HepG2 (cell line): ENCODE results near the gene ZNF25. TPM values are rescaled to one million over a fixed set of nuclear protein-coding genes. Genes with fewer than 3 reads are reported as not detected.
A peak's percentile ranks its signal among the peaks of the same experiment; 100 is the strongest.

Source experiments
- AKNA ChIP-seq: sonication (generic); formaldehyde crosslinking; IDR thresholded peaks from 2 replicates; pipeline ENCODE4 v1.4.0; 2020; ENCODE audit warnings: missing genetic modification reagents, borderline replicate concordance
- BATF2 ChIP-seq: sonication (generic); formaldehyde crosslinking; IDR thresholded peaks from 2 replicates; pipeline ENCODE4 v1.8.0; 2022; ENCODE audit warnings: mild to moderate bottlenecking, missing genetic modification reagents, moderate library complexity
- ELF4 ChIP-seq: sonication (generic); formaldehyde crosslinking; IDR thresholded peaks from 2 replicates; pipeline ENCODE4 v1.5.0; 2020; ENCODE audit warnings: missing genetic modification reagents, mild to moderate bottlenecking, moderate library complexity, borderline replicate concordance
- MAX ChIP-seq: IDR thresholded peaks from 2 replicates; pipeline ENCODE4 v1.6.1; 2012; ENCODE audit warnings: inconsistent platforms
- MAZ ChIP-seq, 2 experiments: sonication (generic) in 1 of 2; formaldehyde crosslinking in 1 of 2; IDR thresholded peaks; 2 replicates each; pipeline versions ENCODE4 v1.5.0 to v1.6.1; 2012 to 2020; ENCODE audit warnings: low read depth in 2 of 2, mild to moderate bottlenecking in 2 of 2, borderline replicate concordance in 1 of 2, improper control_type of control experiment in 1 of 2, low read length in 1 of 2, missing genetic modification reagents in 1 of 2, moderate library complexity in 1 of 2
- PAF1 ChIP-seq: IDR thresholded peaks from 2 replicates; pipeline ENCODE4 v1.6.1; 2016; ENCODE audit warnings: missing genetic modification reagents, missing compliant biosample characterization
- PLRG1 ChIP-seq: fragments of 450-650 bp; conservative IDR thresholded peaks from 2 replicates; pipeline ENCODE4 v1.6.1; 2016
- ZBTB21 ChIP-seq: sonication (generic); formaldehyde crosslinking; IDR thresholded peaks from 2 replicates; pipeline ENCODE4 v1.4.0; 2020; ENCODE audit warnings: missing genetic modification reagents
- ZFP62 ChIP-seq: sonication (generic); formaldehyde crosslinking; IDR thresholded peaks from 2 replicates; pipeline ENCODE4 v1.4.0; 2020; ENCODE audit warnings: missing genetic modification reagents
- ZNF224 ChIP-seq: sonication (generic); formaldehyde crosslinking; IDR thresholded peaks from 2 replicates; pipeline ENCODE4 v1.5.0; 2020; ENCODE audit warnings: mild to moderate bottlenecking, missing genetic modification reagents
- ZNF446 ChIP-seq: sonication (generic); formaldehyde crosslinking; IDR thresholded peaks from 2 replicates; pipeline ENCODE4 v1.5.0; 2020; ENCODE audit warnings: mild to moderate bottlenecking, missing genetic modification reagents
- ZNF460 ChIP-seq: sonication (generic); formaldehyde crosslinking; IDR thresholded peaks from 2 replicates; pipeline ENCODE4 v1.5.1; 2020; ENCODE audit warnings: missing genetic modification reagents, mild to moderate bottlenecking, borderline replicate concordance
- ZNF549 ChIP-seq: sonication (generic); formaldehyde crosslinking; IDR thresholded peaks from 2 replicates; pipeline ENCODE4 v1.5.0; 2020; ENCODE audit warnings: missing genetic modification reagents
- ZNF687 ChIP-seq: sonication (generic); formaldehyde crosslinking; IDR thresholded peaks from 2 replicates; pipeline ENCODE4 v1.5.1; 2020; ENCODE audit warnings: mild to moderate bottlenecking, missing genetic modification reagents, moderate library complexity
- ZNF790 ChIP-seq: sonication (generic); formaldehyde crosslinking; IDR thresholded peaks from 2 replicates; pipeline ENCODE4 v1.8.0; 2022; ENCODE audit warnings: missing genetic modification reagents, mild to moderate bottlenecking, borderline replicate concordance
- polyA plus RNA-seq, 8 experiments: library from polyadenylated mRNA; depleted of rRNA in 3 of 8; stranded (reverse) in 7 of 8; unstranded in 1 of 8; fragments of >200 nt; fragmentation: Illumina TruSeq in 4 of 8; extraction: Trizol in 4 of 8; gene quantifications; 2 replicates each; pipeline versions ENCODE4 v1.2.1 to v1.2.3, GENCODE V29; 2011 to 2016; ENCODE audit warnings: low read depth in 4 of 8, missing spikeins in 1 of 8, mixed read lengths in 1 of 8; ENCODE audit not compliant: insufficient read depth in 1 of 8
- total RNA-seq, 5 experiments: library from RNA; depleted of rRNA; stranded (reverse); fragments of >200 nt; fragmentation: Illumina TruSeq; extraction: Trizol; gene quantifications; 2 replicates each; pipeline ENCODE4 v1.2.3, GENCODE V29; 2016; ENCODE audit warnings: low read depth in 1 of 5
- TF ChIP-seq, protein P1 (sequence below): IDR thresholded peaks from 2 replicates; pipeline ENCODE4 v1.6.1; 2018; ENCODE audit warnings: missing genetic modification reagents, mild to moderate bottlenecking, missing compliant biosample characterization

Gene ZNF25
- total and polyA plus RNA-seq, 2 of the 13 experiments (the other 11 are each of a cell fraction or from before 2014, with no cell fraction given): 1.4 to 1.5 TPM

DNA sequence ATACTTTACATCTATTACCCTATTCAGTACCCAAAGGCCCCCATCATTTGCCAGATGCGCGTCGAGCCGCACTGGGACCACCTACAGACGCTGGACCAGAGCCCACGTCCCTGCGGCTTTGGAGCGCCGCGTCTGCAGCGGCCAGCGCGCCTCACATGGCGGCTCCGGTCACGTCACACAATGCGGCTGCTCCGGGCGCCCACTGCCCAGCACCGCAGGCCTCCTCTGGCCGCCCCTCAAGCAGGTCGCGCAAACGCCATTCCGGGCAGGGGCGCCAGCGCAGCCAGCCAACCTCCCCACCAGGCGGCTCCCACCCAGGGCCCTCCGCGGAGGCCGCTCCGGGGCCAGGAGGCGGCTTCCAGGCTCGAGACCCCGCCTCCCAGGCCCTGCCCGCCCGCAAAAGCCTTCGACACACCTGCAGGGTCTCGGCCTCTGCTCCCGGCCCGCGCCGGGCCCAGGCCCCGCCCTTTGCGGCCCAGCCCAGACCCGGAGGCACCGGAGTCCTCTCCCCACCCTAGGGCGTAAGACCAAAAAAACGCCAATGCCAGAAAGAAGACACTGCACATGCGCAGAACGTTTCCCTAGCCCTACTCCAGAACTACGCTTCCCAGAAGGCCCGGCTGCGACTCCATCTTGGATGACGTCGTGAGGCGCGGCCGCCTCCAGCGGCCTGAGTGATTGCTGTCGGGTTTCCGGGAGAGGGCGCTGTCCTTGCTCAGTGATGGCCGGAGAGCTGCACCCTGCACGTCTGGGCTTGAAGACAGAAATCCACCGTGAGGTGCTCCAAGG is at the start of gene ZNF25 (continued):
- no peak for TF ChIP-seq BATF2 (CRISPR knock-in tag)
- TF ChIP-seq ELF4 (CRISPR knock-in tag): peak; percentile 68
- TF ChIP-seq ZFP62 (CRISPR knock-in tag): no peak
- TF ChIP-seq MAZ (IDR thresholded peaks at IDR 0.05; ENCODE audit: borderline replicate concordance, low read depth, low read length): peak; percentile 70; the same call in 1 of the 2 replicates
- TF ChIP-seq MAZ (CRISPR knock-in tag; IDR thresholded peaks at IDR 0.05; ENCODE audit: low read depth): peak; percentile 91
- TF ChIP-seq PLRG1: no peak
- TF ChIP-seq ZNF687 (CRISPR knock-in tag): peak; percentile 94
- TF ChIP-seq ZNF460 (CRISPR knock-in tag): peak; percentile 46; the same call in 1 of the 2 replicates
- peak; percentile 67 for TF ChIP-seq MAX
- peak; percentile 67; the same call in 1 of the 2 replicates for TF ChIP-seq ZNF224 (CRISPR knock-in tag)
- TF ChIP-seq ZBTB21 (CRISPR knock-in tag): no peak
- no peak for TF ChIP-seq AKNA
- TF ChIP-seq ZNF790: peak; percentile 67; the same call in 1 of the 2 replicates
- no peak for TF ChIP-seq ZNF549
- TF ChIP-seq, protein P1, sequence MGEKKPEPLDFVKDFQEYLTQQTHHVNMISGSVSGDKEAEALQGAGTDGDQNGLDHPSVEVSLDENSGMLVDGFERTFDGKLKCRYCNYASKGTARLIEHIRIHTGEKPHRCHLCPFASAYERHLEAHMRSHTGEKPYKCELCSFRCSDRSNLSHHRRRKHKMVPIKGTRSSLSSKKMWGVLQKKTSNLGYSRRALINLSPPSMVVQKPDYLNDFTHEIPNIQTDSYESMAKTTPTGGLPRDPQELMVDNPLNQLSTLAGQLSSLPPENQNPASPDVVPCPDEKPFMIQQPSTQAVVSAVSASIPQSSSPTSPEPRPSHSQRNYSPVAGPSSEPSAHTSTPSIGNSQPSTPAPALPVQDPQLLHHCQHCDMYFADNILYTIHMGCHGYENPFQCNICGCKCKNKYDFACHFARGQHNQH (CRISPR knock-in tag): peak; percentile 71; the same call in 1 of the 2 replicates
- TF ChIP-seq ZNF446 (CRISPR knock-in tag): peak; percentile 81; the same call in 1 of the 2 replicates
- TF ChIP-seq PAF1 (CRISPR knock-in tag): no peak
